CD1c-positive myeloid dendritic cell (primary cell): ENCODE measurements around the gene MIER2.

Experiments
- DNase-seq: peaks from one replicate; pipeline ENCODE4 v3.0.0-alpha.2; 2016; ENCODE audit errors: extremely low spot score

The MIER2 gene

DNA sequence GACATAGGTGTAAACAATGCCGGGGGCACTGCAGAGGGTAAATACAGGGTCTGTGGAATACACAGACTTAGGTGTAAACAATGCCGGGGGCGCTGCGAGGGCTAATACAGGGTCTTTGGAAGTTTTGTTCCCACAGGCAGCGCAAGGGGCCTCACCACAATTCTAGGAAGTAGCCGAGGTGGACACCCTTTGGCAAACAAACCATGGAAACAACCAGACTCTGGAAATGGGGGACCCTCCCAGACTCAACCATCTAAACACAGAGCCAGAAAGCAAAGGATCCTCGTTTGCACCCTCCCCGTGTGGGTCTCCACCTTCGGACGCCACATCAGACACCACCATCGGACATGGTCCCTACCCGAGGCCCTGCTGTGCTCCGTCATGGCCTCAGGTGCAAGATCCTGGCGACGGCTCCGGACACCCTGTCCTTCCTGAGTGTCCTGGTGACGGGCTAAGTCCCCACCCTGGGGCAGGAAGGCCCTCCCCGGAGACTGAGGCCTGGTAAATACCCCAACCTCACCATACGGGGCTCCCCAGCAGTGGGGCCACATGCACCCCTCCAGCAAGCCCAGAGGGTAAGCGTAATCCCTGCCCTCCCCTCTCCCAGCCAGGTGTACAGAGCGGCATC, 36.7 kb downstream of the MIER2 start:
- no peak for DNase-seq

DNA sequence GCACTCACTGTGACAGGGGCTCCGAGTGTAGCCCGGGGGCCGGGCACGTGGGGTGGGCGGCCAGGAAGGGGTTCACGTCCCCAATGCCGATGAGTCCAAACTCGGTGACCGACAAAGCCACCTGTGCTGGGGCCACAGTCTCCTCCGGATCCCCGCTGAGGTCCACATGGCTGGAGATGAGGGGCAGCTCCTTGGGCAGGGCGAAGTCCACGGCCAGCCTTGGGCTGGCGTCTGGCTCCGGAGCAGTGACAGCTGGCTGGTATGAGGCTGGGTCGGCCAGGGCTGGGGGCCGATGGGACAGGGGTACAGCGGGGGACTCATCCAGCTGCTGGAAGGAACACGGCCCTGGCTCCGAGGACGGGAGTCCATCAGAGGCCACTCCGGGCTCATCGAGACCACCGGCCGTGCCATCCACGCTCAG, 37.5 kb downstream of the MIER2 start:
- DNase-seq, result no peak

- DNase-seq, result no peak
Measured at GRCh38 chr19:306151-306900, 38.3 kb downstream of the MIER2 start.

- DNase-seq, result no peak
Measured at GRCh38 chr19:305240-306150, 39.1 kb downstream of the MIER2 start.

DNA sequence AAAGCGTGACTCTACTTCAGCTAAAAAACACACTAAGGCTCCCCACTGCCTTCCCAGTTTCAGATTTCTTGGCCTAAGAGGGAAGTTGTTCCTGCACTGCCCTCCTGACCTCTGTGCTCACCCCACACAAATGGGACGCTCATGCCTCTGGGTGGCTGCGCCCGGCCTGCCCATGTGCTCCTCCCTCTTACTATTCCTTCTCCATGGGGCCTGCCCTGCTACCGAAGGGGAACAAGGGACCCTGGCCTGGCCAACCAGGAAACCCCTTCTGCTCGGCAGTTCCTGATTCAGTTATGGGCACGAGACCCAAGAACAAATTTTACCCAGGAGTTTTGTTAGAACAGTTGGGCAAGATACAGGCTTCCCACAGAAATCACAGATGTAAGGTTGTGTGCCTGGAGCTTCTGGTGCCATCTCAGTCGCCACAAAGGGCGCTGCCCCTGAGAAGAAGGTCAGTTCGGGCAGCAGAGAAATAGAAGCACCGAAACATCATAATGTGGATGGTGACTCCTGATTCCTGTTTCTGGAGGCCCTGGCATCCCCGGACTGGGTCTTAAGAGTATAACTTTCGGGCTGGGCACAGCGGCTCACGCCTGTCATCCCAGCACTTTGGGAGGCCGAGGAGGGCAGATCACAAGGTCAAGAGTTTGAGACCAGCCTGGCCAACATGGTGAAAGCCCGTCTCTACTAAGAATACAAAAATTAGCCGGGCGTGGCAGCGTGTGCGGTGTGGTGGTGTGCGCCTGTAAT, 47.9 kb downstream of the MIER2 start:
- DNase-seq, result peak; percentile 90

DNA sequence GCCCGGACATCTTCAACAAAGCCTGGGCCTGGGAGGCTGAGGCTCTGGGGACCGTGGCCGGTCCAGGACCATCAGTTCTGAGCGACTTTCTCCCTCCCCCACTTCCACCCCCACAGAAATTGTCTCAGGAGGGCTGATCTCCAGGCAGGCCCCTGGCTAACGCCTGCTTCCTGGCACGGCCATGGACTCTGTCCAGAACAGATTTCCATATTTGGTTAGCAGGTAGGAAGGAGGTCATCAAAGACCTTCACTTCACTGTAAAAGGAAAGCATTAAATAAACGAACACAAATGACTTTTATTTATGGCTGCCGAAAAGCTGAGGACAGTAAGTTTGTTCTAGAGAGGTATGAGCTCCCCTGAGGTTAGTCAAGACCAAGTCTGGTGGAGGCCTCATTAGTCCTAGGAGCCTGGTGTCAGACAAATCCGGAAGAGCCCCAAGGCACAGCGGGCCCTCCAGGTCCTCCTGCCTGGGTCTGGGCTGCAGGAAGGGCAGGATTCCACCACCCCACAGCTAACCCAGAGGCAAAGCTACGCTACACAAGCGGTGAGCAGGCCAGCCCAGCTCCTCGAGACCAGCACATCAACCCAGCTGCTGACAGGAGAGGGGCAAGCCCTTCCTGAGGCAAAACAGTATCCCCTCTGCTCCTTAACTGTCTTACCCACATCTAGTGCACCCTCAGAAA, 48.8 kb downstream of the MIER2 start:
- DNase-seq, result no peak

- peak; percentile 29 for DNase-seq
Measured at GRCh38 chr19:294946-295686, 49.5 kb downstream of the MIER2 start.

GRCh38 chr19:294341-294945, 50.2 kb downstream of the MIER2 start:
- DNase-seq, result no peak

- DNase-seq, result no peak
Measured at GRCh38 chr19:293436-294110, 51.0 kb downstream of the MIER2 start.

DNA sequence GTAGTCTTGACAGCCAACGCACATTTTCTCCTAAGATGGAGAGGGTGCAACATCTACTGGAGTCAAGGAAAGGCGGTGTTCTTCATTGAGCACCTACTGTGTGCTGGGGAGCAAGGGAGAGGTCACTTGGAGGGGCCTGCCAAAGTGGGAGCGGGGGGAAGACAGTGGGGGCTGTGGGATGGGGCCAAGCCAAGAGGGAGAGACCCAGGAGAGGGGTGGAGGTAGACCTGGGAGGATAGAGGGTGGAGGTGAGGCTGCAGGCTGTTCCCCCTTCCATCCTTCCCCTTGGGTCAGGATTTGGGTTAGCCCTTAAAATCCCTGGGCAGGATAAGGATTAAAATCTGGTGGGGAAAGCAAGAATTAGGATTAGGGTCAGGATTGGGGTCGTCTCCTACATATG, 51.6 kb downstream of the MIER2 start:
- no peak for DNase-seq

GRCh38 chr19:292281-292884, 52.2 kb downstream of the MIER2 start:
- DNase-seq, result no peak

DNA sequence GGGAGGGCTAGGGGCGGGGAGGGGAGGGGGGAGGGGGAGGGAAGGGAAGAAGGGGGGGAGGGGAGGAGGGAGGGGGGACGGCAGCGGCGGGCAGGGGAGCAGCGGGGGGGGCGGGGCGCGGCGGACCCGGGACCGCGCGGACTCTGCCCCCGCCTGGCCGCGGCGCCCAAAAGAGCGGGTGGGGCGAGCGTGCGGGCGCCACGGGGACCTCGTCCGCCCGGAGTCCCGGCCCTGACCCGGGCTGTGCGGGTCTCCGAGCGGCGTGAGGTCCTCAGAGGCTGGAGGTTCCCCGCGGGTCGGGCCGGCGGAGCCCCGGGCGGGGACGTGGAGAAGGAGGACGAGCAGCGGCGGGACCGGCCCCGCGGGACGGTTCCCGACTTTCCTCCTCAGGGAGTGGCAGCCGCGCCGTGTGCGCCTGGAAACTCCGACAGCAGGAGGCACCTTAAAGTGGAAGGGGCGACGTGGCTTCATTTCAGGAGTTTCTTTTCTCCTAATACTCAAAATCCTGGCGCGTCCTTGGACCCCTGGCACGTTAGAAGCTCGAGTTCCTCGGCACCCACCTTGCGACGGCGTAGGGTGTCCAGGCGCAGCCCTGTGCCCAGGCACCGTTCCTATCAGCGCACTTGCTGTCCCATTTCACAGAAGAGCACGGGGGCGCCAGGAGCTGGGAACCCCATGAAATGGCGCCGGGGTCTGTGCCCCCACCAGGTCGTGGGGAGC, 52.9 kb downstream of the MIER2 start:
- DNase-seq, result no peak

DNA sequence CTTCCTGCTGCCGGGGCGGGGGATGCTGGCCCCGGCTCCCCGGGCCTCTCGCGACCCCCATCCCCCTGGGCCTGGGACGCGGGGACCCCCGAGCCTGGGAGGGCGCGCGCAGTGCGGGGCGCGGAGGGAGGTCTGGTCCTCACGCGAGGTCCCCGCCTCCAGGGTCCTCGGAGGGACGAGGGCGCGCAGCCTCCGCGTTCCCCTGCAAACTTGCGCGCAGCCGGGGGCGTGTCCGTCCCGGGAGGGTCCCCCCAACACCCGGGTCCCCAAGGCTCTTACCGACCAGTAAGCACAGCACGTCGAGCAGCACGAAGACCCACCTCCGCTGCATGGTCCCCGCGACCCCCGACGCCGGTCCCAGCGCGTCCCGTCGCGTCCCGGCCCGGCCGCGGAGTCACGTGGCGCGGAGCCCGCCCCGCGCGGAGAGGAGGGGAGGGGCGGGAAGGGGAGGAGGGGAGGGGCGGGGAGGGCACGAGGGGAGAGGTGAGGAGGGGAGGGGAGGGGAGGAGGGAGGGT, 53.5 kb downstream of the MIER2 start, which contains the start of gene PLPP2:
PLPP2 (minus strand) TSS at position 398 of the 516 bp plus-strand sequence; CDS start at position 331, 67 bp downstream.
- no peak for DNase-seq

- DNase-seq, result peak; percentile 9
Measured at GRCh38 chr19:290372-291005, 54.1 kb downstream of the MIER2 start.

DNA sequence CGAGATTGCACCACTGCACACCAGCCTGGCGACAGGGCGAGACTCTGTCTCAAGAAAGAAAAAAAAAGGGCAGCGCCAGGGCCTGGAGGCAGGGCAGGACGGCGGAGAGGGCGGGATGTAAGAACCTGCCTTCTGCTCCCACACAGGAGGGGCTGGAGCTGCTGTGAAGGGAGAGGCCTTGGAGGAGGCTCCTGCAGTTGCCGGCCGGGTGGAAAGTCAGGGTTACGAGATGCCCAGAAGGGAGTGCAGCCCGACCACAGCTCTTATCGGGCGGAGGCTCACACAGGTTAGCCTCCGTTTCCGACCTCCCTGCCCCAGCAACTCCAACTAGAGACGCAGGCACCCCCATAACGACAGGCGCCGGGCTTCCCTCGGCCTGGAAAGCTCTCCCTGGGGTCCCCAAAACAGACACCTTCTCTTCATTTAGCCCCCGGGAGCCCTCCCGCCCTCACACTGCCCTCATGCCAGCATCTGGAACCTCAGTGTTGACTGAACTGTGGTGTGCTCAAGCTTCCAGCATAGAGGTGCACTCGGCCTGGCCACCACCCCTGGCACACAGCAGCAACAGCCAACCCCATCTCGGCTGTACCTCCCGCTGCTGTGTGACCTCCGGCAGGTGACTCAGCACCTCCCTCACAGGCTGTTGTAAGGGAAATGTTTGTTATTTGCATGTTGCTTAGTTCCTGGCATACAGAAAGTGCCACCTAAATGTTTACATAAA, 54.8 kb downstream of the MIER2 start:
- peak; percentile 42 for DNase-seq

DNA sequence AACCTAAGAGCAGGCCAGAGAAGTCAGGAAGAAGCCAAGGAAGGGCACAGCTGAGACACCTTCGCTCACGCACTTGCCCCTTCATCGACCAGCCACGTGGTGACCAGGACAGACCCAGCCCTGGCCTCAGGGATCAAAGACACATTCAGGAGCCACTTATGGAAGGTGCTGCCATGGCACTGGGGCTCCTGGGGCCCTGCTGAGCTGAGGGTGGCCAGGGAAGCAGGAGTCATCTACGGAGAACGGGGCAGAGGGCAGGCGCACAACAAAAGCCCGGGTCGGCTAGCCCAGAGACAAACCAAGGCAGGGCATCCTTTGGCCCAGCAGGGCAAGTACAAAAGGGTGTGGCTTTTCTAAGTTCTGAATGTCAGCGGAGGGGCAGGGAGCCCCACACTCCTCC, 55.7 kb downstream of the MIER2 start:
- DNase-seq, result no peak

GRCh38 chr19:287381-287871, 57.2 kb downstream of the MIER2 start:
- DNase-seq, result no peak
